Right ventricle myocardium inferior (tissue), 1 donor: Measurements from ENCODE around the gene ADGRV1. TPM values are rescaled to one million over a fixed set of nuclear protein-coding genes. Genes with fewer than 3 reads are reported as not detected.
"Not testable (repeated sequence)": the region's sequence is repeated elsewhere in the genome, so short reads cannot be mapped to it uniquely, and the experiment has no call there.

Experiments used
- ATAC-seq: fragments of 200-7000 bp; cut with Tn5 transposase; one replicate; pipeline ENCODE4 v1.9.1; 2020; ENCODE audit warnings: mild to moderate bottlenecking, moderate library complexity
- DNase-seq: peaks from one replicate; pipeline ENCODE4 v3.0.0; 2021; ENCODE audit errors: missing footprints
- intact Hi-C: fragments of 100-400 bp; cut with DNase I; formaldehyde crosslinking; loops from one replicate; pipeline ENCODE4 v1.11.0; 2022
- total RNA-seq: library from RNA; stranded (reverse); fragmentation: NEBNext Ultra II Directional; extraction: Animal tissue kit (Norgen Biotek cat#: 25700); gene quantifications from one replicate; pipeline ENCODE4 v1.2.1, GENCODE V29; 2021
- donor health status: DM: no; HTN: yes; CAD: no; lungs with severe emphysema.

Gene ADGRV1
- total RNA-seq, 1 donor from 2014 or later: not detected

DNA sequence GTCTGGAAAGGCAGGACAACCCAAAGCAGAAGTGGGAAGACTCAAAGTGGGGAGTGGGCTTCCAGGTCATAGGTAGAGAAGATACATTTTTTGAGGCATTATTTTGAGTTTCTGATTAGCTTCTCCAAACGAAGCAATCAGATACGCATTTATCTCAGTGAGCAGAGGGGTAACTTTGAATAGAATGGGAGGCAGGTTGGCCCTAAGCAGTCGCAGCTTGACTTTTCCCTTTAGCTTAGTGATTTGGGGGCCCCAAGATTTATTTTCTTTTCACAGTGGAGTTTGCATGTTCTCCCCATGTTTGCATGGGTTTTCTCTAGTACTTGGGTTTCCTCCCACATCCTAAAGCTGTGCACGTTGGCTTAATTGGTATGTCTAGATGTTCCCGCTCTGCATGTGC is 422.6 kb downstream of the ADGRV1 start:
- ATAC-seq (no peak), DNase-seq (no peak)
- intact Hi-C loops: no loop called here

DNA sequence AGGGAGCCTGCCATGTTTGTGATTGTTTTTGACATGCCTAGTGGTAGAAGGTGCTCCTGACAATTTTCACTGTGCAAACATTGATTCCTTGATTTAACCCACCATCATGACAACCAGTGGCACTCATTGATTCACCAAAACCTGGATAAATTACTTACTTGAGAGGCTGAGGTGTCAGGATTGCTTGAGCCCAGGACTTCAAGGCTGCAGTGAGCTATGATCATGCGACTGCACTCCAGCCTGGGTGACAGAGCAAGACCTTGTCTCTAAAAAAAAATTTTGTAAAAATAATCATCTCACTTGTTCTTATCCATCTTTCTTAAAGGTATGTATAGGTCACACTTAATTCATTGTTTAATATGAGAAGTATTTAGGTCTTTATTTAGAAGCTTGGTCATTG is 423.2 kb downstream of the ADGRV1 start:
- intact Hi-C loops: no loop called here
- no peak for DNase-seq

DNA sequence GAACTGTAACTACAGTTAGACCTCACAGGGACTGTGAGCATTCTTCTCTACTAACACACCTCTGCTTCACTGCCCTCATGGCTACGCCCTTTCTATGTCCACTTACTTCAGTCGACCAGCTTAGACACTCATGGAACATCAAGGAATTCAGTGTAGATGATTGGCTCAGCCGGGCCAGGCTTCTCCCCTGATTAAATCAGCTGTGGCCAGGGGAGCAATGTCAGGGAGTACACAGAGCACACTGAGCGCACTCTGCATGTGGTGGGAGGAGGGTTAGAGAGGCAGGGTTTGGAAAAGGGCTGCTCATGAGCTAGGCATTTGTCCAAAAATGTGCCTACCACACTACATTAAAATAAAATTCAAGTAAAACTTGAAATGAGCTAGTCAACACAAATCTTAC is 424.0 kb downstream of the ADGRV1 start:
- ATAC-seq: no peak
- intact Hi-C loops: no loop called here
- DNase-seq: no peak

More for the DNA sequence above, 423.2 kb downstream of the ADGRV1 start:
- no peak for ATAC-seq

DNA sequence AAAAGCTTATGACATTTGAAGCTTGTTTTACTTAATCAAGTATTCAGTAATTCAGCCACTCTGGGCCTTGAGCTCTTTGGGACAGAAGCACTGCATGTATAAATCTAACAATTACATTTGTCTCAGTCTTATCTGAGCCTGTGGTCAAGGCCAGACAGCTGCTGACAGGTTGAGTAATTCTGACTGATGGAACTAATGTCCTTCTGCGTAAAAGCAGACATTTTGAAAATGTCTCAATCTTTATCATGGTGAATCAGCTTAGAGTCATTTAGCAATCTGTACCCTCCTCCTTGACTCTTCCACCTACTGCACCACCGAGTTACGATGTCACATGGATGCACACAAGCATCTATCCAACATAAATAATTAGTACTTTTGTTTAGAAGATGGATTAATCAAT is 424.6 kb downstream of the ADGRV1 start:
- ATAC-seq: peak; percentile 13

DNA sequence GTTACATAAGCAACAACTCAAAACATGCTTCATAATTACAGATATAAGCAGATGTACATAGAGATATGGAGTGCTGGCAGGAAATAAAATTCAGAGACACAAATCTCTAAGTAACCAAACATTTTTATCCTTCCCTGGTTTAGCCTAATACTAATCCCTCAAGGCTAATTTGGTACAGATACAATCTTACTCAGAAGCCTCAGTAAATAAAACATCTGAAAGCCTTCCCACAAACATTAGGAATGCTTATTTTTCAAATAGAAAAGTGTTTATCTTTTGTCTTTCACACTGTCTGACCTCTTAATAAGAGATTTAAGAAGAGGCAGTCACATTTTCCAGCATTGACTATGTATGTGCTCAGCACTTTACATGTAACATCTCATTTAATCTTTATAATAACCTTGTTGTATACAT is 425.1 kb downstream of the ADGRV1 start:
- no peak for DNase-seq
- intact Hi-C loops: no loop called here
- no peak for ATAC-seq

More for the DNA sequence above, 424.6 kb downstream of the ADGRV1 start:
- no peak for DNase-seq
- intact Hi-C loops: no loop called here

DNA sequence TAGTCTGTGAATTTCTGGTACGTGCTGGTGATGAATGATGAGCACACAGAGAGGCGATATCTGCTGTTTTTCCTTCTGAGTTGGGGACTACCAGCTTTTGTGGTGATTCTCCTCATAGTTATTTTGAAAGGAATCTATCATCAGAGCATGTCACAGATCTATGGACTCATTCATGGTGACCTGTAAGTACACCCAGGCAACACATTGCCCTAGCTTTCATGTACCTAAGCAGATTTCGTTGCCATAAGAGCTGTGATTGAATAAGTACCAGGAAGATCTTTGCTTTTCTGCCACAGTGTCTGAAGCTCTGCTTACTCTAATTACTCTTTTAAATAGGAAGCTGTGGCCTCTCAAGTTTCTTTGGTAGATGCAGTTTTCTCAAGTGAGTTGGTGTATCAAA is 426.7 kb downstream of the ADGRV1 start:
- intact Hi-C loops: no loop called here
- ATAC-seq (no peak), DNase-seq (no peak)

DNA sequence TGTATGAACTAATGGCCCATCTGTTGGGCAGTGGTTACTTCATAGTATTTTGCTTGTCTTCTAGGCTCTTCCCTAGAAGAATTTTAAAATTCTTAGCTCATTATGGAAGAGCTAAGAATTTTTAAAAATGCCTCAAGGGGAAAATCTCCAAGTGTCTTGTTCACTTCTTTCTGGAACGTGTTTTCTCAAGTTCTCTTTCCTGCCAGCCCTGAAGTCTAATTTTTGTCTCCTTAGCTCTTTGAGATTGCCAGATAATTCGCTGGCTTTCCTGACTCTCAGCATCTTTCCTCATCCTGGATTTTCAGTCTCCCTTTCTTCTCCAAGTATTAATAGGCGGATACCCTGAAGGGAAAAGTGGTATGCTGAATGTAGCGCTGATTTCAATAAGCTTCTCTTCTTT is 429.1 kb downstream of the ADGRV1 start:
- ATAC-seq: no peak
- intact Hi-C loops: no loop called here

DNA sequence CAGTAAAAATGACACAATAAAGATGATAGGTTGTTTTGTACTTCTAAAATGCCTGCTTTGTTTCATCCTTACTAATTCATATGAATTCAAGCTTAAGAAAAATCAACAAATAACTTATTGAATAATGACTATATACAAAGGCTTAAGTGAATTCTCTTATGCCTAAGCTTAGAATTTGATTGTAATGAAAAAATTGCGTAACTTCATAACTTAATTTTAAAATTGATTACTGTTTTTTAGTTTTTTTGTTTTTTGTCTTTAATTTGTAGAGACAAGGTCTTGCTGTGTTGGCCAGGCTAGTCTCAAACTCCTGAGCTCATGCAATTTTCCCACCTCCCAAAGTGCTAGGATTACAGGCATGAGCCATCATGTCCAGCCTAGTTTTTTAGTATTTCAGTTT is 432.6 kb downstream of the ADGRV1 start:
- DNase-seq (no peak), ATAC-seq (no peak)
- intact Hi-C loops: no loop called here

More for the DNA sequence above, 429.1 kb downstream of the ADGRV1 start:
- no peak for DNase-seq

DNA sequence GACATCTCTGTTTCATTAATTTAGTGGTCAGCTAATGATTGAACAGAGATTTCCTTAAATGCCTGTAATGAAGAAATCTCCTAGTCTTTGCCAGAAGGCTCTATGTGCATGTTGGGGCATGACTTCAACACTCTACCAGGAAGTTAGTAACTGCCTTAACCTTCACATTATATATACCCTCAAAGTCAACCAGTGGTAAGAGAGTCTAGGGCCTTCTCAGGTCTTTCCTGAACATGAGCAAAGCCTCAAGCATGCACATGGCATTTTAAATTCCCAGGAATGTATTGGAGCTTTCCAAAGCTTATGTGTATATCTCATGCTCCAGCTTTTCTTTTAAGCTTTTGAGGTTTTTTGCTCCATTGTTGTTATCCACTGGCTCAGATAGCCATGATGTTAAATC is 436.2 kb downstream of the ADGRV1 start:
- no peak for DNase-seq
- intact Hi-C loops: no loop called here

DNA sequence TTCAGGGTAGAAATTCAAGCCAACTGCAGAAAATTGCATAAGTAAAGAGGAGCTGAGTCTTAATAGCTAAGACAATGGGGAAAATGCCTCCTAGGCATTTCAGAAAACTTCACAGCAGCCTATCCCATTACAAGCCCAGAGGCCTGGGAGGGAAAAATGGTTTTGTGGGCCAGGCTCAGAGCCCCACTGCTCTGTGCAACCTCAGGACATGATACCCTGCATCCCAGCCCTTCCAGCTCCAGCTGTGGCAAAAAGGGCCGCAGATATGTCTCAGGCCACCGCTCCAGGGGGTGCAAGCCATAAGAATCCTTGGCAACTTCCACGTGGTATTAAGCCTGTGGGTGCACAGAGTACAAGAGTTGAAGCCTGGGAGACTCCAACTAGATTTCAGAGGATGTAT is 437.5 kb downstream of the ADGRV1 start:
- intact Hi-C loops: no loop called here
- ATAC-seq (no peak), DNase-seq (no peak)

More for the DNA sequence above, 436.2 kb downstream of the ADGRV1 start:
- ATAC-seq: no peak

DNA sequence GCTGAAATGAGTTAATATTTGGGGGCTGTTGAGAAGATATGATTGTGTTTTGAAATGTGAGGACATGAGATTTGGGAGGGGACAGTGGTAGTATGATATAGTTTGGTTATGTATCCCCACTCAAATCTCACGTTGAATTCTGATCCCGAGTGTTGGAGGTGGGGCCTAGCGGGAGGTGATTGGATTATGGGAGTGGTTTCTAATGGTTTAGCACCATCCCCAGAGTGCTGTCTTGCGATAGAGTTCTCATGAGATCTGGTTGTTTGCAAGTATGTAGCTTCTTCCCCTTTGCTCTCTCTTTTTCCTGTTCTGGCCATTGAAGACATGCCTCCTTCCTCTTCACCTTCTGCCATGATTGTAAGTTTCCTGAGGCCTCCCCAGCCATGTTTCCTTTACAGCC is 438.5 kb downstream of the ADGRV1 start:
- no peak for DNase-seq
- ATAC-seq: no peak
- intact Hi-C loops: no loop called here

DNA sequence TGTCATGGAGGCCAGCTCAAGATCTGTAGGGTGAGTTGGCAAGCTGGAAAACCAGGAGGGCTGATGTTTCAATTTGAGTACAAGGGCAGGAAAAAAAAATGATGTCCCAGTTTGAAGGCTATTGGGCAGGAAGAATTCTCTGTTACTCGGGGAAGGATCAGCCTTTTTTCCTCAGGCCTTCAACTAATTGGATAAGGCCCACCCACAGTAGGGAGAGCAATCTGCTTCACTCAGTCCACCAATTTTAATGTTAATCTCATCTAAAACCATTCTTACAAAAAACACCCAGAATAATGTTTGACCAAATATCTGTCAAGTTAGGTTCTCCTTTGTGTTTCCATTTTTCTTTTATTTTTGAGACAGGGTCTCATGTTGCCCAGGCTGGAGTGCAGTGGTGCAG is 442.1 kb downstream of the ADGRV1 start:
- no peak for ATAC-seq
- intact Hi-C loops: no loop called here

DNA sequence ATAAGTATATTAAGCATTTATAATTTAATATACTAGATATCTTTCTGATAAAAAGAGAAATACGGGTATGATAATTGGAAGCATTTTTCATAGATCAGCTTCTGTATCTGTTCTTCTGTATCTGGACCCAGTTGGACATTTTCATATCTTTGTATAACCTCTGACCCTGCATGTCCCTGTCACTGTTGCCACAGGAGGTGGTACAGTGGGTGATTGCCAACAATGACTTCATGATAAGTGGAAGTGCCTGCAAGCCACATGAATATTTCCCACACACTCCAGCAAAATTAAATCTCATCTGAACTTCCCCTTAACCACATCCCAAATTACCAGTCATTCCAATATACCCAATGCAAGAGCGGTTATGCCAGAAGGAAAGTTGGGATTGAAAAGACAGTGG is 448.1 kb downstream of the ADGRV1 start:
- intact Hi-C loops: no loop called here
- DNase-seq (no peak), ATAC-seq (no peak)

More for the DNA sequence above, 442.1 kb downstream of the ADGRV1 start:
- no peak for DNase-seq

DNA sequence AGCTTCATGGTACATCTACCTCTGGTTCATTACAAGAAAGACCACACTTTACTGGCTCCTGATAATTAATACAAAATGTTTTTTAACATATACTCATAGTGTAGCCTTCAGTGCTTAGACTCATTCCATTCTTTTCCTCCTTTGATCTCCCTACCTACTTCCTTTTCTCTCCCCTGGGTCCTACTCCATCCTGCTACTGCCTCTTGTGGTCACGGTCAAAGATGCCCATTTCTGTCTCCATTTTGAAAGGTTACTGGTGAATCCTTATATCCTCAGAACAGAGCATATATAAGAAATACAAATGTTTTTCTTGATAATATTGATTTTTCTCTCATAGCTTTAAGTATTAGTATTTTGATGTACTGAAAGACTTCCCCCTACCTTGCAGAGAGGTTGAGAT is 448.7 kb downstream of the ADGRV1 start:
- ATAC-seq (no peak), DNase-seq (no peak)
- intact Hi-C loops: no loop called here

DNA sequence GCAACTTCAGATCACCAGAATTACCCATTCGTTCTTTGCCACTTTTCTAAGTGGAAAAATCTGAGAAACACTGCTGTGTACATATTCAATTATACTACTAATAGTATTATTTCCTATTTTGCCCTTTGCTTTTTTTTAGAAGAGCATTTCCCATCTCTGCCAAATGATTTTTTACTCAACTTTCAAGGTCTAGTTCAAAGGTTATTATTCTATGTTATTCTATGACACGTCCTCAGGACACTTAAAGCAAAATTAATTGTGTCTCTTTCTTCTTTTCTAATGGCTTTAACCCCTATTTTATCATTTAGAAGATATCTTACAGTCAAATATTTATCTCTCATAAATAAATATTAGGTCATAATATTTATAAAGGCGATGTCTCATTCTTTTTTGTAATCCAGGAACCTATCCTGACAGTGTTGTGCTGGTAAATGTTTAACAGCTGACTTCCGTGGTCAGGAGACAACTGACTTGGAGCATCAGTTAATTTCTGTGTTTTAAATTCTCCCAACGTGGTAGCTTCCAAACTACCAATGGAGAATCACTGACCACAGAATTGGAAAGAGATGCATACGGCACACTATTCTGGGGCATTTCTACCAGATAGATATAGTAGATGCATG is 449.3 kb downstream of the ADGRV1 start:
- ATAC-seq: no peak
- DNase-seq: no peak
- intact Hi-C loops: no loop called here

DNA sequence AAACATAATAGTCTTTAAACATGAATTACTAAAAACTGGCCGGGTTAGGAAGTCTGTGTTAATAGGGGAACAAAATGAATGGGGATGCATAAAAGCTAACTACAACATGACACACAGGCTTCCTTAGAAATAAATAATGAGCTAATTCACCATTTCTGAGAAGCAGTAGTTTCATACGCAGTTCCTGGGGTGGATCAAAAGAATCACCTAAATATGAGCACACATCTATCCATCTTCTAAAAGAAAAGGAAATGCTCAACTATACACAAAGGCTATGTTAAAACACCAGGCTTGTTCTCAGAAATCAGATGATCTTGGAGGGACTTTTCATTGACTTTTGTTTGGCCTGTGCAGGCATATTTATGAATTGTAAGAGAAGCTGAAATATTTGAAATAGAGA is 451.5 kb downstream of the ADGRV1 start:
- intact Hi-C loops: no loop called here
- no peak for ATAC-seq

DNA sequence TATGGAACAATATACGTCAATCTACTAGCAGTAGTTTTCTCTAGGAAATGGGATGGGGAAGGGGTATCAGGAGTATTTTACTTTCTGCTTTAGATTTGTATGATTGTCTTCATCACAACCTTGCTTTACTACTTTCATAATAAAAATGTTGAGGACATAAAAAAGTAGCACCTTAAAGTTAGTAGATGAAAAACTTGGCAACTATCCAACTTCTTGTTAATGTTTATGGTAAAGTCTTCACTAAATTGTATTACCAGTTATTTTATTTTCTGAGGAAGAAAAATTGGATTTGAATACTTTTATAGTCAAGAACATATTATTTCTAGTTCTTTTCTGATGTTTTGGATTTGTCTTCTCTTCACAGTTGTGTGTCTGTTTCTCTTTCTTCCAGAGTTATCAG is 452.4 kb downstream of the ADGRV1 start:
- intact Hi-C loops: no loop called here
- DNase-seq (no peak), ATAC-seq (no peak)

More for the DNA sequence above, 451.5 kb downstream of the ADGRV1 start:
- no peak for DNase-seq

DNA sequence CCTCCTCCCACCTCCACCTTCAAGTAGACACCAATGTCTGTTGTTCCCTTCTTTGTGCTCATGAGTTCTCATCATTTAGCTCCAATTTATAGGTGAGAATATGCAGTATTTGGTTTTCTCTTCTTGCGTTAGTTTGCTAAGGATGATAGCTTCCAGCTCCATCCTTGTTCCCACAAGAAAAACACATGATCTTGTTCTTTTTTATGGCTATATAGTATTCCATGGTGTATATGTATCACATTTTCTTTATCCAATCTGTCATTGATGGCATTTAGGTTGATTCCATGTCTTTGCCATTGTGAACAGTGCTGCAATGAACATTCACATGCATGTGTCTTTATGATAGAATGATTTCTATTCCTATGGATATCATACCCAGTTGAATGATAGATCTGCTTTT is 454.3 kb downstream of the ADGRV1 start:
- ATAC-seq, DNase-seq, intact Hi-C loops: not testable (repeated sequence)

DNA sequence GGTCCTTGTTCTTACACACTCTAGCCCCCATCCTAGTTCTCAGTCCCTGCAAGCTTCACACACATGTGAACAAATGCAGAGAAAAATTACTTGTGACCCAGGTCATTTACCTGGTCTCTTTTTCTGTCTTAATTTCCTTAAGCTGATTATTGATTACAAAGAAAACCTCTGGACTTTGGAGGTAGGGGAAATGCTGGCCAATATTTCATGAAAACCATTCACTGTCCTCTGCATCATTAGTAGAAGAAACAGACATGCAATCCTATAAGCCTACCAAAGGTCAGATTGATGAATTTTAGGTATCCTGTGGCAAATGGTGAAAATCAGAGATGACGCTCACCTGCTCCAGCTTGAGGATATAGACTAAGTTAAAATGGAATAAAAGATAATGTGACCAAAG is 457.7 kb downstream of the ADGRV1 start:
- DNase-seq (no peak), ATAC-seq (no peak)
- intact Hi-C loops: no loop called here

DNA sequence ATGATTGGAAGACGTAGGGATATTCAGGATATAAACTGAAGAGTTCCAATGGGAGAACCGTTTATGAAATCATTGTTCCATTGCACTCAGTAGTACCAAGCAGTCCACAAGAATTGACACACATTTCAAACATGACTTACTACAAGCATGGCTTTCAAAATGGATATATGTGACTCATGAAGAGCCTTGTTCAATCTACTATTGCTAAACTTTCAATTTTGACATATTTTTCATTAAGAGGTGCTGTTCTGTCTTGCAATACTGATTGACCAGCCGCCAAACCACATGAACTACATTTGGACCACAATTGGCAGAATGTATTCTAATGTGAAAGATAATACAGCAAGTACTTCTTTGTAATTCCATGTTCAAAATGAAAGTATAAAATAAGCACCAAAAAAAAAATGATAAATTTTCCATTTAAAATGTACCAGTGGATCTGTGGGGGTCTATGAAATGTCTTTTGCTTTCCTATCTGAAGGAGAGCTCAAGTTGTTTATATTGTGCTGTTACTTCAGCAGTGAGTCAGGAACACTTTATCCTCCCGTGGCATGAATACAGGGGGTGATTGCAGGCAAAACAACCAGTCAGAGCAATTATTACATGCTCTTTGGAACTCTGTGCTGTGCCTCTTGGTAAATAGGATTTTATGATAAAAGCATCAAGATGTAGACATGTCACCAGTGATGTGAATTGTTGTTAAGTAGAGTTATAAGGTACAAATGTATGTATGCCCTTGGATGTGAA is 458.5 kb downstream of the ADGRV1 start:
- ATAC-seq (no peak), DNase-seq (no peak)
- intact Hi-C loops: no loop called here

DNA sequence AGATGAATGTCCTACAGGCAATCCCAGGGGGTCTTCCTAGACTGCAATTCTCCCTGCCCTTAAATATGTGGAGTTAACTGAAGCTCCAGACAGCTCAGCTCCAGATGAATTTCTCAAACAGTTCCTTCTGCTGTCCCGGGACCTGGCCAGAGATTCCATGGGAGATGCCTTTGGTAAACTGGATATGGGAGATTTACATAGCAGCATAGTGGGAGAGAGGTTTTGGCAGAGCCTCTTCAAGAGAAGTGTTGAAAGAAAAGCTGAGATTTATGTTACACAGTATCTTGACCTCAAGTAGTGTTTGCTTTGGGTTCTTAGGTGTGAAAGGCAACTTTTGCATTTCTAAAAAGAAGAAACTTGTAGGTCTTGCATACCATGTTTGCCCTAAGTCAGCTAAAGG is 459.6 kb downstream of the ADGRV1 start:
- intact Hi-C loops: no loop called here
- DNase-seq (no peak), ATAC-seq (no peak)
